NCI-H2227 treated with DMSO at 0.1 percent for 48 hours (cell line): ENCODE measurements around the gene CBY2.
"Not testable (repeated sequence)": the region's sequence is repeated elsewhere in the genome, so short reads cannot be mapped to it uniquely, and the experiment has no call there.

Experiments
- DNase-seq: peaks from one replicate; lab custom pipeline; 2025; lab: John Stamatoyannopoulos, UW

Gene CBY2

DNA sequence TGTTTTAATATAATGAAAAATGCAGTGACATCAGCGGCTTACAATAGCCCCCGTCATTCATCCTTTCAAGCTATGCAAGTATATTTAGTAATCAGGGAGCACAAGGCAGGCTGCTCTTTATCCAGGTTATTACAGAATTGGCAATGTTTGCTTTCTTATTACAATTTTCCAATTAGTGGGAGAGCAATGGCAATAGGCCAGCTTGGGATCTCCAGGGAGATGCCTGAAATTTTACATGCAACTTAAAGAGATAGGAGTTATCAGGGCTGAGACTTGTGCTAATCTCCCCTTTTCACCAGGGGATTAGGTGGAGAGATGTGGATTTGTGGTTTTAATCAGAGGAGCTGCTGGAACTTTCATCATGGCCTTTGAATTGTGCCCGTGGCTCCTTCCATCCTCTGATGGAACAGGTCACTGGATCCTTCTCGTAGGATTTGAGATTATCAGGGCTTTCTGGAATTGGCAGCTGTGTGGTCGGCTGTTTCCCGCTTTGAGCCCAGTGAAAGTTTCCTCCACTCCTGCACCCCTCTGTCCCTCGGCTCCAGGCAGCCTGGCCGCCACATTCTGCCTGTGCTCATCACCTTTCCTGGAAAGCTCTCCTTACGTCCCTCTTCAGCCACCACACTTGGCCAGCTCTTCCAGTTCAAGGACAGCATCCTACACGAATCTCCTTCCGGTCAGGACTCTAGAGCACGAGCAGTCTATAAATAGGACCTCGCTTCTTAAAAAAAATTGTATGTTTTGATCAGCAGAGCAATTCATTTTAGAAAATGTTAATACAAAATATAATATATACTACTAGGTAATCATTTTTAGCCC, 47.0 kb downstream of the CBY2 start:
- DNase-seq = no peak

DNA sequence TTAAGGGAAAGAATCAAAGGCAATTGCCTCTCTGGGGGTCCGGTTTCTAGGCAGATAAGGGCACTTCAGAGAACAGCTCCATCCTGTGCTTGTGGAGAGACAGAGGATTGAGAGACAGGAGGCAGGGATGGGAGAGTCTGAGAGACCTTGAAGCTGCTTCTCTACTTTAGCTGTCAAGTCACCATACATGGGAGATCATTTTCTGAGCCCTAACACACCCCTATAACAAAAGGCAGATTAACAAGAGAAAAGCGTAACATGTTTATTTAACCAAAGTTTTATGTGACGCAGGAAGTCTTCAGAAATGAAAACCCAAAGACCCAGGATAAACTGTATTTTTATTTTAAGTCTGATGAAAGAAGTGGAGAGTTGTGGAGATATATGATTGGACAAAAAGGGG, 48.4 kb downstream of the CBY2 start:
- DNase-seq = no peak

DNA sequence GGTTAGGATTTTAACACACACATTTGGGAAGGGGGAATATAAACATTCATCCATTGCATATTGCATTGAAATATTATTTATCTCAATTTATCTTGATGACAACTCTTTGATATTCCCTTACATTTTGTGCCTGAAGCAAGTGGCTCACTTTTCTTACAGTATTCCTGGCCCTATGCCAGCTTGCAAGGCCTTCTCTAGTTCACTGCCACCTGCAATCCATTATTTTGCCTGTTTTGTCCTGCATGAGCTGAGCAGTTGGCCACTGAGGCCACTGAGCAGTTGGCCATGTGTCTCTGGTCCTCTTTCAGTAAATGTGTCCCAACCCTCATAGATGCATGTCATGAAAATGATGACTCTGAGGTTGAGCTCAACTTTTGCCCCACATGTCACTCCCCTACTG, 49.8 kb downstream of the CBY2 start:
- DNase-seq = no peak

DNA sequence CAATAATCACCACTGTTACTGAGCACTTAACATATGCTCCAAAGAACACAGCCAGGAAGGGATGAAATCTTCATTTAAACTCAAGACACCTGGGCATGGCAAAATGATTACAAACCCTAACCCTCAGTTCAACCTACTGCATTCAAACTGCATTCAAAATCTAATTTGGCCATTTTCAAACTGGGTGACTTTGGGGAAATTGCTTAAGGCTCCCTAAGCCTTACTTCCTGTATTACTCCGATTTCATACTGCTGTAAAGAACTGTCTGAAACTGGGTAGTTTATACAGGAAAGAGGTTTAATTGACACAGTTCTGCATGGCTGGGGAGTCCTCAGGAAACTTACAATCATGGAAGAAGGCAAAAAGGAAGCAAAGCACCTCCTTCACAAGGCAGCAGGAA, 50.4 kb downstream of the CBY2 start:
- DNase-seq = no peak

DNA sequence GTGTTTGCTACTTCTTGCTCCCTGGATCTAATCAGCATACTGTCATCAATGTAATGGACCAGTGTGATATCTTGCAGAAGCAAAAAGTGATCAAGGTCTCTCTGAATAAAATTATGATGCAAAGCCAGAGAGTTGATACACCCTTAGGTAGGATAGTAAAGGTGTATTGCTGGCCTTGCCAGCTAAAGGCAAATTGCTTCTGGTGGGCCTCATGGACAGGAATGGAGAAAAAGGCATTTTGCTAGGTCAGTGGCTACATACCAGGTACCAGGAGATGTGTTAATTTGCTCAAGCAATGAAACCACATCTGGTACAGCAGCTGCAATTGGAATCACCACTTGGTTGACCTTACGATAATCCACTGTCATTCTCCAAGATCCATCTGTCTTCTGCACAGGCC, 54.4 kb downstream of the CBY2 start:
- not testable (repeated sequence) for DNase-seq

DNA sequence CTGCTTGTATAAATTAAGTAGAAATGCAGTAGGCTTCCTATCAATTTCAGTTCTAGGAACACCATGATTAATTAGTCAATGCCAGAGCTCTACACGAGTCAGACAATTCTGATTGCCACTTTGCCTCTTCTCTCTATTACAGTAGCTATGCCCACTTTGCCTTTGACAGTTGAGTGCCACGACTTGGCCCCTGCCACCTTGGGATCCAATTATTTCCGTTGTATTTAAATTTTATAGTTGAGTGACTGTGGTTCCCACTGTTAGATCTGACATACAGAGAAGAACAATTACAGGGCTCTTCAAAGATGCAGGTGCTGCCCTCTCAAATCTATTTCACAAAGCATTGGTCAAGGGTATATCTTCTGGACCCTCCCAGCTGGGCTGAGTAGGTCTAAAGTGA, 55.5 kb downstream of the CBY2 start:
- not testable (repeated sequence) for DNase-seq

DNA sequence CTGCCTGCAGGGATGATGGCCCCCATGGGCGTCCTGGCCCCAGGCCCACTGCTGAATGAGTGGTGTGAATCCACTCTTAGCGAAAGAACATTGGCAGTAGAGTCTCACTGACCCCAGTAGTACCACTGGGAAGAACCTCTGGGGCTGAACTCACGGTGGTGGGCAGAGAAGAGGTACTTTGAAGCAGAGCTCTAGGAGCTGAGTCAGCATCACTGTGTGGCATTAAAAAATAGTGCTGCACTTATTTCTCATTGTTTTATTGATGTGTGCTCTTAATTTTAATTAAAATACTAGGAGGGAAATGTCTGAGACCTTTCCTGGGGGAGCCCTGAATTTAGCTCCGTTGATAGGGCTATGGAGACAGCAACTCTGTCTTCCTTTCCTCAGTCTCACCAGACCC, 61.3 kb downstream of the CBY2 start:
- DNase-seq = no peak
